22Rv1 (cell line): ENCODE results near the gene TRIM17.

Experiments
- ZFX ChIP-seq: fragments of 450-650 bp; IDR thresholded peaks from 2 replicates; pipeline ENCODE4 v1.6.1; 2017; ENCODE audit warnings: antibody characterized with exemption, borderline replicate concordance
- TF ChIP-seq, protein P1 (sequence below): fragments of 450-650 bp; IDR thresholded peaks from 2 replicates; pipeline ENCODE4 v1.5.1; 2017; ENCODE audit warnings: mild to moderate bottlenecking

DNA sequence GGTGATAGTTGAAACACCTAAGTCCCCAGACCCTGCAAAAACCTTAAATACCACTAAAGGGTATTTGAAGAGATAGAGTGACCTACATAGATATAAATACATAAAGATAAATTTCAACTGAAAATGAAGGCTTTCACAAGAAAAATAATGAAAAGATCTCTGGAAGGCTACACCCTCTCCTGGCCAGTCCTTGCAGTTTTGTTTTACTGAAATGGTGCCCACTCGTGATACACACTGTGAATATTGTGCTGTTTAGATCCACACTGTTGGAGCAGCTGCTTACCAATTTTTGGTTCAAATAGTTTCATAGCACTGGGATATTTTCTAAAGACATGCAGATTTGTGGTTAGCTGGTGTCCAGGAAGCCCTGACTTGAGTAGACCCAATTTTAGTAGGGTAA lies 39.1 kb upstream of the TRIM17 start:
- TF ChIP-seq, protein P1, sequence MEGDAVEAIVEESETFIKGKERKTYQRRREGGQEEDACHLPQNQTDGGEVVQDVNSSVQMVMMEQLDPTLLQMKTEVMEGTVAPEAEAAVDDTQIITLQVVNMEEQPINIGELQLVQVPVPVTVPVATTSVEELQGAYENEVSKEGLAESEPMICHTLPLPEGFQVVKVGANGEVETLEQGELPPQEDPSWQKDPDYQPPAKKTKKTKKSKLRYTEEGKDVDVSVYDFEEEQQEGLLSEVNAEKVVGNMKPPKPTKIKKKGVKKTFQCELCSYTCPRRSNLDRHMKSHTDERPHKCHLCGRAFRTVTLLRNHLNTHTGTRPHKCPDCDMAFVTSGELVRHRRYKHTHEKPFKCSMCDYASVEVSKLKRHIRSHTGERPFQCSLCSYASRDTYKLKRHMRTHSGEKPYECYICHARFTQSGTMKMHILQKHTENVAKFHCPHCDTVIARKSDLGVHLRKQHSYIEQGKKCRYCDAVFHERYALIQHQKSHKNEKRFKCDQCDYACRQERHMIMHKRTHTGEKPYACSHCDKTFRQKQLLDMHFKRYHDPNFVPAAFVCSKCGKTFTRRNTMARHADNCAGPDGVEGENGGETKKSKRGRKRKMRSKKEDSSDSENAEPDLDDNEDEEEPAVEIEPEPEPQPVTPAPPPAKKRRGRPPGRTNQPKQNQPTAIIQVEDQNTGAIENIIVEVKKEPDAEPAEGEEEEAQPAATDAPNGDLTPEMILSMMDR, result peak; percentile 15; the same call in 1 of the 2 replicates
- no peak for TF ChIP-seq ZFX
